ENCODE results near the gene RUNDC1.
"Not testable (repeated sequence)": the region's sequence is repeated elsewhere in the genome, so short reads cannot be mapped to it uniquely, and the experiment has no call there.

The RUNDC1 gene

GRCh38 chr17:42992872-42993271 lies 12.5 kb downstream of the RUNDC1 start:
- DNase-seq: no peak

GRCh38 chr17:42993913-42994312 lies 13.5 kb downstream of the RUNDC1 start:
- DNase-seq: not testable (repeated sequence)

DNA sequence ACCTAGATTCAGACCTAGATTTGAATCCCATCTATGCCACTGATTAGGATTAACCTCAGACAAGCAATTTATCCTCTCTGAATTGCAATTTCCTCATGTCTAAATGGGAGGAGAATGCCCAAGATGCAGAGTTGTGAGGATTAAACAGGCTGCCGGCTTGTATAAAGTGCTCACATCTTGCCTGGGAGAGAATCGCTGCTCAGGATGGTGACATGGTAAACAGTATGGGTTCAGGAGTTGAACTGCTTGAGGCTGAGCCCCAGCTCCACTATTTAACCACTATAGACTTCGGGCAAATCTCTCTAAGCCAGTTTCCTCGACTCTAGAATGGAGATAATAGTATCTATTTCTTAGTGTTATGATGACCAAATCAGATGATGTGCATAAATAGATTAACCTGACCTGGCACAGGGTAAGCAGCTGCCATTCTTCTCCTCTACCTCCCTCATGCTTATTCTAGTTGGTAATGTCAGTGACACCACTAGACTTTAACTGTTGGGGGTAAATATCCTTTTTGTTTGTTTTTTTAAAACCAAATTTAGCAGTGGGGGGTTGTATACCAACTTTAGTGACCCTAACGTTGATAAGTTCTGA lies 17.1 kb downstream of the RUNDC1 start:
- DNase-seq: no peak

GRCh38 chr17:42997984-42998938 lies 17.9 kb downstream of the RUNDC1 start, which contains the start of gene RPL27:
Gene RPL27 (plus strand): TSS chr17:42998419. CDS start chr17:42998751, 332 bp downstream.
- DNase-seq: peak; percentile 87 to 94 (median 92)

DNA sequence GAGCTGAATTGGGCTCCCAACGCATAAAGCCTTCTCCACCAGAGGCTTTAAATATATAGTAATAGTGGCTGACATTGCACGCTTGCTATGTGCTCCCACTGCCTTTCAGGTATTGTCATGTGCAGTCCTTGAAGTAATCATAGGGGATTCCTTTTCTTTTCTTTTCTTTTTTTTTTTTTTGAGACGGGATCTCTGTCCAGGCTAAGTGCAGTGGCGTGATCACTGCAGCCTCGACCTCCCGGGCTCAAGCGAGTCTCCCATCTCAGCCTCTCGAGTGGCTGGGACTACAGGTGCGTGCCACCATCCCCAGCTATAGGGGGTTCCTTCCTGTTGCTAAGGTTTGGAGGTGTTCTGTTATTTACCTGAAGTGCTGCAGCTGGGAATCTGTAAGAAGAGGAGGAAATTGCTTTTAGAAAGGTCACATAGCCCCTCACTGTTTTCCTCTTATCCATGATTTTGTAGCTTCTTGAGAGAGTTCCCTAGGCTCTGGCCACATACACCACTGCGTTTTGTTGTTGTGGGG lies 18.7 kb downstream of the RUNDC1 start:
- DNase-seq: no peak

GRCh38 chr17:43000894-43001293 lies 20.5 kb downstream of the RUNDC1 start:
- not testable (repeated sequence) for DNase-seq

DNA sequence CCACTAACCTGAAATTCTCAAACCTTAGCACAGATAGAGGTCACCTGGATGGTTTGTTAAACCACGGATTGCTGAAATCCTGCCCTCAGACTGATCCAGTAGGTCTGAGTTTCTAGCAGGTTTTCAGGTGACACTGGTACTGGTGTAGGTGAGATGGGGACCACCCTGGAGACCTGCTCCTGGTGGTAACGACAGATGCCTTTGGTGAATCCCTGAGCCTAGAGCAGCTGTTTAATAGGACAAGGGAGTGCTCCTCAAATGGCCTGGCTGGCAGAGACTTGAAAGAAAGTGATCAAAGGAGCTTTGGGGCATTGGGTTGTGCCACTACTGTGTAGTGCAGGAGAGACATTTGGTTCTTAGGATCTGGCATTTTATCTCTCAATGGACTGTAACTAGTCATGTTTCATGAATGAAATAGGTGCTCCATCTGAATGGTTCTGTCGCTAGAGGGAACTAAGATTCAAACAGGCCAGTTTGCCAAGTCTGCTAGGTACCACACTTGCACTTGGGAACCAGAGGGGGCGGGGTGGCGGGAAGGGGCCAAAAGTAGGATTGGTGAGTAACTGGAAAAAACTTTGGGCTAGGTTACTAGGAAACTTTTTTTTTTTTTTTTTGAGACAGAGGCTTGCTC lies 23.3 kb downstream of the RUNDC1 start:
- no peak for DNase-seq

DNA sequence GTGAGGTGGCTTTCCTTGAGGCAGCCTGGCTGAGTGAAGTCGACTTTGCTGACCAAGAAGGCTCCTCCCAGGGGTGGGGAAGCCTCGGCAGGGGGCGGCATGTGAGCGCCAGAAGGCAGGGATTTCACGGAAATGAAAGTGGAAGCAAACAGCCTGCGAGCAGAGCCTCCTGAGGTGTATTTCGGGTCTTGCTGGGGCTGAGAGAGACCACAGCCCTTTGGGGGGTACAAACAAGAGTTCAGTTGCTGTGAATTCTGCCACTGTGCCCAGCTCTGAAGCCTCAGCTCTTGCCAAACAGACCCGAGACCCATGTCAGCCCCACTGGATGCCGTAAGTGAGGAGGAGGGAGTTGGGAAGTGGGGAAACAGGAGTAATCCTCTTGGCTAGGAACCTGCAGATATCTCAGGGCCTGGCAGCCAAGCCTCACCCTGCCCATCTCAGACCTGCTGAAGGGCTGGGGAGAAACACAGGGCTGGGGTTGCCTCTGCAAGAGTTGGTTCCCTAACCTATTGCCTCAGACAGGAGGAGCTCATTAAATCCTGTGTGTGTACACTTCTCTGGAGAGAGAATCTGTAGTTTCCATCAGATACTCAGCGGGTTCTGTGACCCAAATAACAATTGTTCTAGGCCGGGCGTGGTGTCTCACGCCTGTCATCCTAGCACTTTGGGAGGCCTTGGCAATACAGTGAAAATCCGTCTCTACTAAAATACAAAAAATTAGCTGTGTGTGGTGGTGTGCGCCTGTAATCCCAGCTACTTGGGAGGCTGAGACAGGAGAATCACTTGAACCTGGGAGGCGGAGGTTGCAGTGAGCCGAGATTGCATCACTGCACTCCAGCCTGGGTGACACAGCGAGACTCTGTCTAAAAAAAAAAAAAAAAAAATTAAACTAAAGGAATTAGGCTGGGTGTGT lies 26.5 kb downstream of the RUNDC1 start, which contains the start of gene IFI35:
IFI35 (plus strand) TSS at position 146 of the 913 bp plus-strand sequence; CDS start at position 310, 164 bp downstream.
- peak; percentile 61 to 79 (median 72) for DNase-seq

DNA sequence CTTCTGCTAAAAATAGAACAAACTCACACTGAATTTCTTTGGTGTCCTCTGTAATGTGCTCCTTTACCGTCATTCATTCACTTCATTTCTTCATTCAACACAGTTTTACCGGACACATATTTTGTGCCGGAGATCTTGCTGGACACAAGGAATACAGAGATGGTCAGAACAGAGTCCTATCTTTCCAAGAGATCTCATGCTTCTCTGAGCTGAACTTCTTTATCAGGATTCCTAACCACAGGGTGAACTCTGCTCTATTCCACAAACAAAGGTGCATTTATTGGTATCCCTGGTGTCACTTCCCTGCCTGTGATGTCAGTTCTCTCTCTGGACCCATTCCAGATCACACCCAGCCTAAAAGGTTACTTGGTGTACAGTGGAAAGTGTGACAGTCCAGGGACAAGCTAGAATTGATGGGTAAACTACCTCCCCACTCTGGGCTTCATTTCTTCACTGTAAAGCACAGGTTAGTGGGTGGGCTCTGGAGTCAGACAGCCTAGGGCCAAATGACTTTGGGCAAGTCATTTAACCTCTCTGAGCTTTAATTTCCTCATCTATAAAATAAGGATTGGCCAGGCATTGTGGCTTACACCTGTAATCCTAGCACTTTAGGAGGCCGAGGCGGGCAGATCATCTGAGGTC lies 30.4 kb downstream of the RUNDC1 start:
- no peak for DNase-seq

DNA sequence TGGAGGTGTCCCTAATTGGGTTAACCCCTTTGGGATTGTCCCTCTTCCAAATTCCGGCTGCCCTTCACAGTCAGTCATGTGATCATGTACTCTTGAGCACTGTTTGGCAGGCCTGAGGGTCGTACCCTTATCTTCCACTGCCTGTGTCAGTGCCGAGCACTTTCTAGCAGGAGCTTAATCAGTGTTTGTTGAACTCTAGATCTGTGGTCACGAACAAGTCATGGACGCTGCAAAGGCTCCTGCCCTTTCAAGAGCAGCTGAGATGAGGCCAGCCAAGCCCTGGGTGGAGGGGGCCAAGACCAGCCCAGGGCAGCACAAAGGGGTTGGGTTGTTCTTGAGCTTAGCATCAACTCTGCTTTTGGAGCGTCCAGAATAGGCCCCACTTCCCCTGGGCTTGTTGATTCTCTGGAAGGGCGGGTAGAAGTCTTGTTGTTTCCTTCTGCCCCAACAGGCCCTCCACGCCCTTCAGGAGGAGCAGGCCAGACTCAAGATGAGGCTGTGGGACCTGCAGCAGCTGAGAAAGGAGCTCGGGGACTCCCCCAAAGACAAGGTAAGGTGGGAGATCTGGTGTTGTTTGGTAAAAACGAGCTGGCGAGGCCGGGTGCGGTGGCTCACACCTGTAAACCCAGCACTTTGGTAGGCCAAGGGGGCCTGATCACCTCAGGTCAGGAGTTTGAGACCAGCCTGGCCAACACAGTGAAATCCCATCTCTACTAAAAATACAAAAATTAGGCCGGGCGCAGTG lies 31.5 kb downstream of the RUNDC1 start:
- no peak for DNase-seq

- no peak for DNase-seq
Measured at GRCh38 chr17:43013296-43013695, 32.9 kb downstream of the RUNDC1 start.

- no peak for DNase-seq
Measured at GRCh38 chr17:43014020-43014648, 33.8 kb downstream of the RUNDC1 start.

GRCh38 chr17:43014649-43015542 lies 34.5 kb downstream of the RUNDC1 start:
- no peak for DNase-seq

DNA sequence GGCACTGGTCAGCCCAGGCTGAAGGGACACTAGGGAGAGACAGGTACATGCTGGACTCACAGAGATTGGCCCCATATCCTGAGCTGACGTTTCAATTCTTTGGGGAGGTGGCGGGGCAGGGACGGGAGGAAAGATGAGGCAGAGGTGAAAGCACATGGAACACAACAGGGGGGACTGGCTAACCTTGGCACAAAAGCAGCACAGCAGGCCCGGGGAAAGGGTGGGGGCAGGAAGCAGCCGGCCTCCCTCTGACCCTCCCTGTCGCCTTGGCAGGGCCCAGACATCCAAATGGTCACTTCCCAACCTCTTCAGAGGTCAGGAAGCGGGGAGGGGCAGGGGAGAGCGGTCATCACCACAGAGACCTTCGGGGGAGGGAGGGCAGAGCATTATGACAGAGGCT lies 35.2 kb downstream of the RUNDC1 start:
- no peak for DNase-seq

DNA sequence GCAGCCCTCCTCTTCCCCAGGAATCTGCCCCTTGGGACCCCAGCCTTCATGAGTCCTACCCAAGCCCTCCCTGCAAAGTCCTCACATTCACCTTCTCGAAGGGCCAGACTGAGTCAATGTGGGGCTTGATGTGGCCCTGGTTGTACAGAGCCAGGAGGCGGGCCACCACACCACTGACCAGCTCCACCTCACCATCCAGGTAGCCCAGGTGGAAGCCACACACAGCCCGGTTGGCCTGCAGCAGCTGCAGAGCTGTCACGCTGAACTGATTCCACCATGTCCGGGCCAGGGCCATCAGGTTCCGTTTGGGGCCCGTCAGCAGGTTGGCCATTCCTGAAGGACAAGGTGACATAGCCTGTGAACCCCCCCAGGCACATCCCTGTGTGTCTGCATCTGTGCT lies 35.9 kb downstream of the RUNDC1 start:
- no peak for DNase-seq

GRCh38 chr17:43018008-43018853 lies 37.9 kb downstream of the RUNDC1 start:
- DNase-seq: no peak

- no peak for DNase-seq
Measured at GRCh38 chr17:43018932-43019331, 38.6 kb downstream of the RUNDC1 start.

DNA sequence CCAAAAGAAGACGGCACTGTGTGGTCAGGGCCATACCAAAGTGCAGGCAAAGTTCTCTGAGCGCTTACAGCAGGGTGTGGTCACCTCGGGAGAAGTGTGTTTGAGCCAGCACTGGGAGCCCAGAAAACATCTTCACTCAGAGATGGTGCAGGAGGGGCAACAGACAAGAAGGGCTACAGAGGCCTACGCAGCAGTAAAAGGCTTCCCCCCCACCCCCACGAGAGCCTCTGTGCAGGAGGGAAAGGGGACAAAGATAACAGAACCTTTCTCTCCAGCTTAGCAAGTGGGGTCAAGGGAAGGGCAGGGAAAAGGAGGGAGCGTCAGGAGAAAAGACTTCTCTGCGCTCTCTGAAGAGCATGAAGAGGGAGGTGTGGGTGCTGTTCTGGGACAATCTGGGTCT lies 39.1 kb downstream of the RUNDC1 start:
- no peak for DNase-seq
